Astrocyte (in vitro differentiated cells and primary cell): ENCODE results near the gene MYNN.

ENCODE experiments used
- CTCF ChIP-seq: IDR thresholded peaks from 2 replicates; pipeline ENCODE4 v1.5.1; 2011; ENCODE audit warnings: low read depth, mild to moderate bottlenecking, inconsistent platforms, low read length, moderate library complexity; ENCODE audit not compliant: insufficient read depth
- EZH2 ChIP-seq: IDR thresholded peaks from 2 replicates; pipeline ENCODE4 v1.6.1; 2012; ENCODE audit warnings: mild to moderate bottlenecking, low read length, inconsistent platforms; ENCODE audit not compliant: insufficient read depth

- TF ChIP-seq CTCF (no peak), EZH2 (no peak)
These were observed 4.6 kb downstream of the MYNN start for GRCh38 chr3:169777822-169778221.
